ENCODE results near the gene ISYNA1. TPM values are rescaled to one million over a fixed set of nuclear protein-coding genes. Genes with fewer than 3 reads are reported as not detected.

Gene ISYNA1
- total and polyA plus RNA-seq, 2 donors (not counting 3 experiments of a cell fraction or from before 2014, with no cell fraction given): 69.0 to 70.2 TPM

GRCh38 chr19:18477042-18477779 is 39.3 kb upstream of the ISYNA1 start:
- intact Hi-C loops (cut with micrococcal nuclease): no loop called here
- no peak for FAIRE-seq
- no peak overlapping the region for H2AFZ ChIP-seq (ENCODE audit: low read depth, low read length)

More at GRCh38 chr19:18477042-18477779, 39.3 kb upstream of the ISYNA1 start:
- peaks cover 41% of the 10 kb centered on the region for H3K79me2 ChIP-seq (ENCODE audit: control insufficient read depth, insufficient read depth, low read length)
- H4K20me1 ChIP-seq (replicated peaks; ENCODE audit: control insufficient read depth, extremely low read depth, insufficient read depth, low read length): no peaks in the 10 kb centered on the region
- TF ChIP-seq CTCF (IDR thresholded peaks at IDR 0.05; ENCODE audit: extremely low read depth in 1 of 2, insufficient read depth in 1 of 2, low read depth in 1 of 2, low read length in 2 of 2): peak; percentile 9 to 10
- no peak for TF ChIP-seq GATA2 (IDR thresholded peaks at IDR 0.05; ENCODE audit: insufficient read depth, insufficient read length, low read depth, low read length)
- TF ChIP-seq POLR2AphosphoS5 (IDR thresholded peaks at IDR 0.05; ENCODE audit: insufficient read depth, low read depth, low read length): no peak
- no peak overlapping the region for H3K27ac ChIP-seq (ENCODE audit: insufficient read depth, low read depth, low read length)
- H3K27me3 ChIP-seq (ENCODE audit: control insufficient read depth in 2 of 2, insufficient read depth in 2 of 2, low read length in 2 of 2): no peaks in the 10 kb centered on the region
- H3K4me1 ChIP-seq (ENCODE audit: control insufficient read depth, extremely low read depth, insufficient read depth, low read length): peaks cover 19% of the 10 kb centered on the region
- H3K4me3 ChIP-seq (replicated peaks in 1 of 3; ENCODE audit: insufficient read depth in 1 of 3, low read depth in 1 of 3, low read length in 3 of 3): no peak overlapping the region
- POLR2A ChIA-PET: no interaction called here
- dilution Hi-C loops (cut with MboI; ENCODE audit: extremely low pct_ligation_motif_present, low sequenced_read_pairs): no loop called here
- H3K36me3 ChIP-seq (ENCODE audit: control insufficient read depth in 2 of 2, extremely low read depth in 1 of 2, insufficient read depth in 2 of 2, low read length in 2 of 2): peaks cover 0 to 3% of the 10 kb centered on the region in 2 experiments
- no peak overlapping the region for H3K9ac ChIP-seq (replicated peaks; ENCODE audit: extremely low read depth, insufficient read depth, low read length)
- no peak for DNase-seq (ENCODE audit: low read depth, low spot score)
- no peaks in the 10 kb centered on the region for H3K9me1 ChIP-seq (replicated peaks; ENCODE audit: control insufficient read depth, extremely low read depth, insufficient read depth, low read length)
- H3K4me2 ChIP-seq (ENCODE audit: insufficient read depth, low read length): no peak overlapping the region
- BruUV-seq (replicated peaks): no TSS peak
- CTCF ChIA-PET: interaction anchor here (0.9 kb wide), 1 partner anchor 43 kb away, joined by 3 read pairs; no protein-coding TSS in a partner anchor
- no peaks in the 10 kb centered on the region for H3K9me3 ChIP-seq (replicated peaks; ENCODE audit: control insufficient read depth, insufficient read depth, low read length)
